DMS79 (cell line): Measurements from ENCODE around the gene TEKT5.

Source experiments
- DNase-seq: peaks from one replicate; lab custom pipeline; 2025; lab: John Stamatoyannopoulos, UW

TEKT5 gene

GRCh38 chr16:10609402-10609774 lies 85.3 kb downstream of the TEKT5 start:
- peak; percentile 19 for DNase-seq

DNA sequence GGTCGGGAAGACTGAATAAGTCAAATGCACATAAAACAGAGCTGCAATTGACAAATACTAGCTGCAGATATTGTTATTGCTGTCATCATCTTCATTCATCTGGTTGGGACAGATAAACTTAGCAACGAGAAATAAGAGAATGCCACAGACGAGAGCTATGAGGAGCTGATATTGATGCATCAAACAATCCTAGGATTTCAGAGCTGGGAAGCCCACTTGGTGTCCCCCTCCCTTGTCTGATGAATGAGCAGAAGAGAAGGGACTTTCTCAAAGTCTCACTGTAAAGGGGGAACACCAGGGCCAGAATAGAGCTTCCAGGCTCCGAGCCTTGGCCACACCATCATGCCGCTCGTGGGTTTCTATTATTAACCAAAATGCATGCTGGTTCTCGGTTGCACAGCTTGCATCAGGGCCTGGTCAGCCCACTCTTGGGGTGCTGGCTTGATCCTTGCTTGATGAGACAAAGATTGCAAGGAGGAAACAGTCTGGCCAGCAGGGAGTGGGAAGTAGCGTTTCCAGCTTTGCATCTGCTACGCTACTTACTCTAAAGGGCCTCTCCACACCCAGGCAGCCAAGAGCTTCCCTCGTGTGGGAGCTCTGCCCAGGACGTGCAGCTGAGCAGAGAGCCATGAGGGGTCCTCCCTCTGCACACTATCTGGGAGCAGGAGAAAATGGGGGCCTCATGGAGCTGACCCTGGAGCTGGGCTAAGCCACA lies 85.9 kb downstream of the TEKT5 start:
- DNase-seq = peak; percentile 71

- no peak for DNase-seq
Measured at GRCh38 chr16:10607157-10607556, 87.6 kb downstream of the TEKT5 start.

DNA sequence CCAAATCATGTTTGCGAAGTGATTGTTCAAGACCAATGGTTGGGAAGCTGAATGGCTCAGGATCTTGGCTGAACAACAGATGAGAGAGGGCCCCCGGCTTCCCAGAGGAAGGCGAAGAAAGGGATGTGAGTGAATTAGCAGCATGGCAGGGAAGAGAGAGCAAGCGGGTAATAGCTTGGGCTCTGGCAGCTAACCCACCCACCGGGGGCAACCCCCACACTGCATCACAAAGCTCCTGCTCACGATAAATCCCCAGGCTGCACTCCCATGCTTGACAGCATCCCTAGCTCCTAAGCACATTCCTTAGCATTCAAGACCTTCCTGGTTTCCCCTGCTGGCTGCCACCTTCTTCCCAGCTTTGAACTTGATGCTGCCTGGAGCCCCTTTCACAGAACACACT lies 88.1 kb downstream of the TEKT5 start:
- no peak for DNase-seq

DNA sequence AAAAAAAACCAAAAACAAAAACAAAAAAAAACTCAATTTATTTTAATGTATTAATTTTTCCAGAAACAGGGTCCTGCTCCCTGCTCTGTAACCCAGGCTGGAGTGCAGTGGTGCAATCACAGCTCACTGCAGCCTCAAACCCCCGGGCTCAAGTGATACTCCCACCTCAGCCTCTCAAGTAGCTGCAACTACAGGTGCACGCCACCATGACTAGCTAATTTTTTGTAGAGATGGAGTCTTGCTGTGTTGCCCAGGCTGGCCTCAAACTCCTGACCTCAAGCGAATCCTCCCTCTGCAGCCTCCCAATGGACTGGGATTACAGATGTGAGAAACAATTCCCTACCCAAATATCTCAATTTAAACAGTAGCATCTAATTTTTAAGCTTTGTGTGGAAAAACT lies 89.1 kb downstream of the TEKT5 start:
- no peak for DNase-seq

DNA sequence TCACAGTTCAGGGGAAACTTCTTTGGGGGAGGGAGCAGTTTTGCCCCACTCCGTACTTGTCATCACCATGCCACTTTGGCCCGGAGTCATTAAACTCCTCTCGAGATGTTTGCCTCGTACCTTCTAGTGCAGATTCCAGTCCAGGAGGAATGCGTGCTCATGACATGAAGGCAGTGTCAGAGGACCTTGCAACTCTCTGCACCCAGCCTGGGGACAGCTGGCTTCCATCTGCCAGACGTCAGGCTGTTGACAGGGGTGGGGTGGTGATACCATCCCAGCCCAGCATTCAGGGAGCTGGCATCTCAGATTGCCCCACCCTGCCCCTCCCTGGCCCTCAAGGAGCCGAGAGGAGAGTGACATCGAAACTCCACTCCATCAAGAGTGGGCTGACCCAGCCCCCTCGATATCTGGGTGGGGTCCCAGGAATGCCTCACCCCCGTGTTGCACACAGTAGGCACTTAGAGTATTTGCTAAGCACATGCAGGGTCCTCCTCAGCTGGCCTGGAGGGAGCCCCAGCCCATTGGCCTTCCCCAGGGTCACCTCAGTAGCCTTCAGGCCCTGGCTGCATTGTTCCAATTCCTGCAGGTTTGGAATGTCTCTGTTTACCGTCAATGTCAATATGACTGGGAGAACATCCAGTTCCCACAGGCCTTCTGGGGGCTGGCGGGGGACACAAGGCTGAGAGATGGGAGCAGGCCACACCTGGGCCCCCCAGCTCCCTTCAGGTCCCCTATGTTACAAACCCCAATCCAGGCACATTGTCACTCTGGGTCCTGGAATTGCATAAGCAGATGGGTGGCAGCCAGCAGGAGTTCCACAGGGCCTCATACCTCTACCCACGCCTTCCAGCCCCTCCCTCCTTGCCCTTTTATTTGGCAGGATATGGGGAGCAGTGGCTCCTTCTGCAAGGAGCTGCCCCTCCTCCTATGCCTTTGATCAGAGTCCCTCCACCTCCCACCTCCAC lies 93.0 kb downstream of the TEKT5 start:
- no peak for DNase-seq

DNA sequence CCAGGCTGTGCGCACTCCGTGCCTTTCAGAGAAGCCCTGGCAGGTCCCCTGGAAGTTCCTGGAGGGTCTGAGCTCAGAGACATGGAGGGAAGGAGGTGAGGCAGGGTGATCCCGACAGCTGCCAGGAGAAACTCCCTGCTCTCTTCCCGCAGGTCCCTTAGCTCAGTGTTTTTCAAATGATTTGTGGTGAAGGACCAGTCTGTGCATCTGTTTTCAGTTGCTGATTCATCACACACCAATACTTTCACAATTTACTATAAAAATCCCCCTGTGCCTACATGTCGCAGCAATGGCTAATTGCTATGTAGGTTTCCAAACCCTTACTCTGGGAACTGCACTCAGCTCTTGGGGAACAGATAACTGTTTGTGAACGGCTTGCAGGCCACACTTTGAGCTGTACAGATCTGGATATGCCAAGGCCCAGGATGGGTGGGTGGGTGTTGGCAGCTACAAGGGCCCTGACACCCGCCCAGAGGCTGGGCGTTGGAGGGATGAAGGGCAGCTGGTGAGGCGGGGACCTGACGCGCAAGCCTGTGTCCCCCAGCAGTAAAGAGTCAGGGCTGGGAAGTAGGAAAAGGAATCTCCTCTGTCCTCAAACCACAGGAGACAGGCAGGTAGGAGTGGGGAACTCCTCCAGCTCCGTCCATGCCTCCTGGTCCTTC lies 93.8 kb downstream of the TEKT5 start:
- no peak for DNase-seq

- DNase-seq = no peak
Measured at GRCh38 chr16:10599626-10600025, 95.1 kb downstream of the TEKT5 start.

GRCh38 chr16:10598157-10598556 lies 96.6 kb downstream of the TEKT5 start:
- DNase-seq = no peak

GRCh38 chr16:10597187-10597601 lies 97.5 kb downstream of the TEKT5 start:
- no peak for DNase-seq

GRCh38 chr16:10594312-10594950 lies 100.3 kb downstream of the TEKT5 start:
- peak; percentile 99 for DNase-seq

GRCh38 chr16:10592611-10593010 lies 102.1 kb downstream of the TEKT5 start:
- DNase-seq = no peak

DNA sequence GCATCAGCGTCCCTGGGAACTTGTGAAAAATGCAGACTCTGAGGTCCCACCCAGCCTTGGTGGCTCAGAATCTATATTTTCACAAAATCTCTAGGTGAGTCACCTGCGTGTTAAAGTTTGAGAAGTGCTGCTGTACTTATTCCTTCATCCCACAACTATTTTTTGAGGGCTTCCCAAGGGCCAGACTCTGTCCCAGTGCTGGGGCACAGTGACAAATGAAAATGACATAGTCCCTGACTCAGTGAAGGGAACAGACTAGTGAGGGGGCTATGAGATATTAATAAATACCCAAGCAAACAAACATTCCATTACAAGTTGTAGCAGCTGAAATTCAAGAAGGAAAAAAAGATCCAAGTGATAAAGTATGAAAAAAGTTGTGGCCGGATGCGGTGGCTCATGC lies 104.4 kb downstream of the TEKT5 start:
- DNase-seq = no peak

DNA sequence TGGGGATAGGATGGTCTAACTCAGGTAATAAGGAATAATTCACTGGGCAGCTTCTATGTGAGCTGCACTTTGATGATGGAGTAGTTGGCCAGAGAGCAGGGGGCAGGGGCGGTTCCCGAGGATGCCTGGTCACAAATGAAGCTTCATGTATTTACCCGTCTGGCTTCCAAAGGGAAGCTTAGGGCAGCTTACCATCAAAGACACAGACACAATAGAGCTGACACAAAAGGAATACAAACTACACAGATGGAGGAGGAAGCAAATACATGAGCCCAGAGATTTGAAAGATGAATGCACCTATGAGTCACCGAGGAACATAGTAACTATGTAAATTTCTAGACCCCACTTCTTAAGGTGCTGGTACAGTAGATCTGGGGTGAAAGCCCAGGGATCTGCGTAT lies 105.6 kb downstream of the TEKT5 start:
- DNase-seq = no peak

GRCh38 chr16:10587622-10588021 lies 107.1 kb downstream of the TEKT5 start:
- DNase-seq = no peak

GRCh38 chr16:10584981-10585438 lies 109.7 kb downstream of the TEKT5 start:
- DNase-seq = no peak

GRCh38 chr16:10583269-10583668 lies 111.5 kb downstream of the TEKT5 start:
- DNase-seq = no peak

- DNase-seq = no peak
Measured at GRCh38 chr16:10581507-10581906, 113.2 kb downstream of the TEKT5 start.

- no peak for DNase-seq
Measured at GRCh38 chr16:10580883-10581247, 113.9 kb downstream of the TEKT5 start.

GRCh38 chr16:10579965-10580882 lies 114.5 kb downstream of the TEKT5 start, which contains the start of gene EMP2:
Gene EMP2 (minus strand): TSS chr16:10580598. CDS start chr16:10547617, 32,981 bp downstream.
- DNase-seq = peak; percentile 57

GRCh38 chr16:10579575-10579964 lies 115.2 kb downstream of the TEKT5 start:
- peak; percentile 21 for DNase-seq
